EH (cell line): ENCODE data around the gene ZNRD2.

Experiments
- DNase-seq: peaks from one replicate; pipeline ENCODE4 v3.0.0-alpha.2; 2015; ENCODE audit warnings: low read depth

ZNRD2 gene

DNA sequence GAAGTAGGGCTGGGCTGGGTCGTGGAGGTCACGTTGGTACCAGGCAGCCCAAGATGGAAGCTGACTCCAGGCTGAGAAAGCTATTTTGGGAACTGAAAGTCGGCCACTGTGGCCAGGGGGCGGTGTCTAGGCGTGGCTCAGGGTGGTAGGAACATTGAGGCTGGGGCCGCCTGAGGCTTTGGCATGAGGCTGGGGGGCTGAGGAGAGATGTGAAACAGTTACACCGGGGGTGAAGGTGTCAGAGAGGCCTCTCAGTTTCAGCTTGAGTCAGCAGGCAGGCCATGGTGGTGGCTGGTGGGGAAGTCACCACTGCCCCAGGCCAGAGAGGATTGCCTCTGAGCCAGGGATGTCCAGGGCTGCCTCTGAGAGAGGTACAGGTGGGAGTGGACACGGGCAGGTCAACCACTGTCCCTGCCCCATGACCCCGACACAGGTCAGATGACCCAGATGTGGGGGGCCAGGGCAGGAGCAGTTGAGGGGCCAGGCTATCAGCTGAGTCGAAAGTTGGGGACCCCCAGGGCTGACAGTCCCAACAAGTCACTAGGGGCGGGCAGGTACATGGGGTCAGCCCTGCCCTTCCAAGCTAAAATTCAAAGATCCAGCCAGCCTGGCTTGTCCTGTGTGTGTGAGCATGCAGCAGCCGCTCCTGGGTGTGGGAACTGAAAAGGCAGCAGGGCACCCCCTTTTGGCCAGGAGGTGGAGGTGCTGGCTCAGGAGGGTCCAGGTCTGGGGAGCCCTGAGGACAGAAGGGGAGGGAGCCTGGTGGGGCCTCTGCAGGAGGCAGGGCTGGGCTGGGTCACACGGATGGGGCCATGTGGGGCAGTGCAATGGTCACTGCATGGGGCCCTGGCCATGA lies 18.1 kb downstream of the ZNRD2 start:
- peak; percentile 59 for DNase-seq

DNA sequence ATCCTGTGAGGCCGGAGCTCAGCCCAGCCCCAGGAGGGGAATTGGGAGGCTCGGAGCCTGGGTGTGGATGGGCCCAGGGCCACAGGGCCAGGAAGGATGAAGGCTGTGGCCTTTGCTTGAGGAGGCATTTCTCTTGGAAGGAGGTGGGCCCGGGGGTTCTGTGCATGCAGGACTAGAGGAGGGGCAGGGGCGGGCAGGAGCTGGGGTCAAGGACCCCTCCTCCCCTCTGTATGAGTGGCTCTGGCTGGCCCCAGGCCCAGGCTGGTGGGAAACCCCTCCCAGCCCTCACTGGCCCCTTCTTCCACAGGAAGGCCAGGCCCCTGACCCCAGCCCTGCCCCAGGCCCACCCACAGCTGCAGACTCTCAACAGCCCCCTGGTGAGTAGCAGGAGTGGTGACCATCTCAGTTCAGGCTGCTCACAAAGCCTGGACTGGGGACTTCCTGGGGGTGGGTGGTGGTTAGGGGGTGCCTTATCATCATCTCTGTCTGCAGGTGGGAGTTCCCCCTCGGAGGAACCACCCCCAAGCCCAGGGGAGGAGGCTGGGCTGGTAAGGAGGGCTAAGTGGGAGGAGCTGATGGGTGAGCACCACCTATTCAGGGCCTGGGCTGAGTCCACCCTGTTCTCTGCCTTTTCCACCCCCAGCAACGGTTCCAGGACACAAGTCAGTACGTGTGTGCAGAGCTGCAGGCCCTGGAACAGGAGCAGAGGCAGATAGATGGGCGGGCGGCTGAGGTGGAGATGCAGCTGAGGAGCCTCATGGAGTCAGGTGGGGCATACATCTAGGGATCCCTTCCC lies 19.4 kb downstream of the ZNRD2 start:
- DNase-seq: no peak

DNA sequence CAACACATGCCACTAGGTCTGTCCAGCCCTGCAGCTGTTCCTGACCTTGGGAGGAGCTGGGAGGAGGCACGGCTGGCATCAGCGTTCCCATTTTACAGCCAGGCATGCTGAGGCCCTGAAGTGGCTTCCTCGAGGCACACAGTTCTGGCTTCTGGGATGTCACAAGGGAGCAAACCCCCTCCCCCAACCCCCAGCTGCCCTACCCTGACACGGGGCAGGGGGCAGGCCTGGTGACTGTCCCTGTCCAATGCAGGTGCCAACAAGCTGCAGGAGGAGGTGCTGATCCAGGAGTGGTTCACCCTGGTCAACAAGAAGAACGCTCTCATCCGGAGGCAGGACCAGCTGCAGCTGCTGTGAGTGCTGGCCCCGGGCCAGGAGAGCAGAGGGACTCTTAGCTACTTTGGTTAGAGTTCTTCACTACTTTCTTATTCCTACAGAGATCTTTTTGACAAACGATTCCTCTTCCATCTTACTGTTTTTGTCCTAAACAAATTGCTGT lies 20.0 kb downstream of the ZNRD2 start:
- DNase-seq: peak; percentile 16

DNA sequence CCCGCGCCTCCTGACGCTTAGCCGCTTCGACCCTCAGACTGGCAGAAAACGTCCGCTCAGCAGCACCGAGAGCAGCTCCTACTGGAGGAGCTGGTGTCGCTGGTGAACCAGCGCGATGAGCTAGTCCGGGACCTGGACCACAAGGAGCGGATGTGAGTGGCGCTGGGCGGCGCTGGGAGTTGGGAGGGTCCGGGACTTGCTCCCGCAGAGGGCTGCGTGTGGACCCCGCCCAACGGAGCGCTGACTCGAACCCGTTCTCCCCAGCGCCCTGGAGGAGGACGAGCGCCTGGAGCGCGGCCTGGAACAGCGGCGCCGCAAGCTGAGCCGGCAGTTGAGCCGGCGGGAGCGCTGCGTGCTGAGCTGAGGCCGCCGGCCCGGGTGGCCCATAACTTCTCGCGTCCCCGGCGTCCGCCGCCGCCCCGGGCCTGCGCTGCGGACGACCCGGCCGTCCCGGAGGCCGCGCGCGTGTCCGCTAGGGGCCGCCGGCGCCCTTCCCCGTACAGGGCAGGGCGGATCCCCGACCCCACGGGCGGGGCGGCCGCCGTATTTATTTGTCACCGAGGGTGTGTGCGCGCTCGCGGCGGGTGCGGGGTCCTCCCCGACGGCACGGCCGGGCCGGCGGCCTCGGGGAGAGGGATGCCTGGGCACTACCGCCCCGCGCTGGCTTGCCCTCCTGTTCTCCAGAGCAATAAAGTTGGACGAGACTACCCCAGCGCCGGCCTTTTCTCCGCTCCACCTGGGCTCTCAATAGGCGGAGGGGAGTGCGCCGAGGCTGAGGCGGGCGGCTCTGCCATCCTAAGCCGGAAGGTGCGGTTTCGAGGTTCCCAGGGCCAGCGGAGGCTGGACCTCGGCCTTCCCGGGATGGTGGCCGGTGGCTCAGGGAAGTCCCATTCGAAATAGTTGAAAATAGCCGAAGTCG lies 21.9 kb downstream of the ZNRD2 start:
- DNase-seq: peak; percentile 58

DNA sequence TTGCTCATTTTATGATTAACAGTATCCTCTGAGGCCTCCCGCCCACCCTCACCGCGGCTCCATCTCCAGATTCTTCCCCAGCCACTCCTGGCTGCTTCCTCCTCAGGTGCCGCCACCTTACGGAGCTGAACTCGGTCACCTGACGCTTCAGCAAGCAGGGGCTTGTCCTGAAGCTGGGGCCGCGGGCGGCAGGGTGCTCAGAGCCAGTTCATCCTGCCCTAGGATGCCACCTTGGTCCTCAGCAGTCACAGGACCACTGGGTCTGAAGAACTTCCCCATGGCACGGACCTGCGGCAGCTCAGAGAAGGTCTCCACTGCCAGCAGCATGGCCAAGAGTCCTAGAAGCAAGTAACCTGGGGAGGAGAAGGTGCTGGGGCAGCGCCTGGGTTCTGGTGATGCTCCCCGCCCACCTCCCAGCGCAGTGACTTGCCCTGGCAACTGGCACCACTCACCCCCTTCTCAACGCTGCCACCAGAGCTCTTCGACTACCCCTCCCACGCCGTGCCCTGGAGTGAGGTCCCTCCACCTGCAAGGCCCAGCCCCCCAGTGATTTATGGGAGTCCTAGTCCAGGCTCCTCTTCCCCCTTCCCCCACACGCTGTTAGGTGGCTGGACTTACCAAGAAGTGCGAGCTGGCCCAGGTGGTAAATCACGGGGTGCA lies 22.7 kb downstream of the ZNRD2 start:
- DNase-seq: no peak

DNA sequence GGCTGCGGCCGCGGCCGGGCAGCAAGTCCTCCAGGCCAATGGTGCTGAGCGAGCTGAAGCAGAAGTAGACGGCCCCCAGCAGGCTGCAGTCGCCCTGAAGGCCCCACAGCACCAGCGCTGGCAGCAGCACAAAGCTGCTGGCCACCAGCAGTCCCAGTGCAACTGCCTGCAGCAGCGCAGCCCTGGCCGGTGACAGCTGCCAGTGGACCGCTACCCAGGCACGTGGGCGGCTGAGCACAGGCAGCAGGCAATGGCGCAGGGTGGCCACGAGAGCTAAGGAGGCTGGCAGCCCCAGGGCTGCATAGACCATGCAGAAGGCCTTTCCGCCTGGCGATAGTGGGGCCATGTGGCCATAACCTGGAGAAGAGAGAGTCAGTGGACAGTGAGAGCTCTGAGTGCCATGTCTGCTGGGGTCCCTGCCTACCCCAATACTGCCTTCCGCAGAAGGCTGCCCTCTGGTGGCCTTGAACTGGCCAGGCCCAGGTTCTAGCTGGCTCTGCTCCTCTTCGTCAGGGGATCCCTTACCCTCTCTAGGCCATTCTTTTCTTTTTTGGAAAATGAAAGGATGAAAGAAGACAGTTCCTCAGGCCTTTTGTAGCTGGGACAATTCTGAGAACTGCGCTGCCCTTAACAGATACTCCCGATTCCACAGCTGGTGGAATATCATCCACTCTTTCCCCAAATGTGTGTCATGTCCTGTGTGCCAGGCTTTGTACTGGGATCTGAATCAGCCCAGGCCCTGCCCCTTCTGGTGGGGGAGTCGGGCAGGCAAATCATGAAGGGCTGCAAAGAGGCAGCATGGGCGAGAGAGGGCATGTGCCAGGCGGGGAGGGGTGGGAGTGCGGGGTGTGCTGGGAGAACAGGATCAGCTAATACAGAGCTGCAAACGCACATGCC lies 23.5 kb downstream of the ZNRD2 start:
- peak; percentile 40 for DNase-seq

DNA sequence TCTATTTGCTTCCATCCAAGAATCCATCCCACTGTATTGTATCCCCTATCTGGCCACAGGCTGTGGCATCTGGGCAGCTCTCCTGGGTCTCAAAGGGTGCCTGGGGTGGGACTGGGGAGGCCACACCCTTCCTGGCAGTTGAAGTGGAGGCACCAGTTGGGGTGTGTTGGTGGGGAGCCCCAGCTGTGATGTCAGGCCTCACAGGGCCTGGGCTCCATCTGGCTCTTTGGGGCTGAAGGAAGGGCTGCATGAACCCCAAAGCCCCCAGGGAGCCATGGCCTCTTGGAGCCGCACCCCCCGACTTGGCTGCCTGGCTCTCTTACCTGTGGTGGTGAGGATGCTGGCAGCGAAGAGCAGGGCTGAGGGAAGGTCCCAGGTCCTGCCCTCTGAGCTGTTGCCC lies 24.9 kb downstream of the ZNRD2 start:
- no peak for DNase-seq

DNA sequence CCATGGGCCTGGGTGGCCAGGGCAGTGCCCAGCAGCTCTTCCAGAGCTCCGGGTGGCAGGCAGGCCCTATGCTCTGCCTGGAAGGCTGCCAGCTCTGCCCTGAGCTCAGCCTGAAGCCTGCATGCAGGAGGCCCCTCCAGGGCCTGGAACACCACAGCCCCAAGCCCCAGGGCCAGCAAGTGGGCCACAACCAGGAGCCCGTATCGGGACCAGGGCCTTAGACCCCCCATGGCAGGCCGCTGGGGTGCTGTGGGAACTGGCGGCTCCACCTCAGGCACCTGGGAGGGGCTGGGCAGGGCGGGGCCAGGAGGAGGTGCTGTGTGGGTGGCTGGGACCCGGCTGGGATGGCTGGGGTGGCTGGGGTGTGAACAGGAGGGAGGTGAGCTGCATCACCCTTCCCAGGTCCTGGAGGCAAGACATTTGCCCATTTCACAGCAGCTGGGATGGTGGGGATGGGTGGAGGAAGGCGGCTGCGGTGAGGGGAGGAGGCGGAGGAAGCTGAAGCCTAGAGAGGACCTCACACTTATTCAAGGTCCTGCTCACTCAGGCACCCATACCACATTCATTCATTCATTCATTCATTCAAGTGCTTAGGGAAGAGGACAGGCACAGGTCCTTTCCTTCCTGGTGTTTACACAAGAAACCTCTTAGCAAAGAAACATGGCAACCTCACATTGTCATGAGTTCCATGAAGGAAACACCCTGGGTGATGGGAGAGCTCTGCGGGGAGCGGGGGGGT lies 25.4 kb downstream of the ZNRD2 start, which contains the start of gene KCNK7:
TSS of gene KCNK7 (minus strand) at position 258 of the 739 bp plus-strand sequence. CDS start at position 230, 28 bp downstream.
- peak; percentile 31 for DNase-seq

DNA sequence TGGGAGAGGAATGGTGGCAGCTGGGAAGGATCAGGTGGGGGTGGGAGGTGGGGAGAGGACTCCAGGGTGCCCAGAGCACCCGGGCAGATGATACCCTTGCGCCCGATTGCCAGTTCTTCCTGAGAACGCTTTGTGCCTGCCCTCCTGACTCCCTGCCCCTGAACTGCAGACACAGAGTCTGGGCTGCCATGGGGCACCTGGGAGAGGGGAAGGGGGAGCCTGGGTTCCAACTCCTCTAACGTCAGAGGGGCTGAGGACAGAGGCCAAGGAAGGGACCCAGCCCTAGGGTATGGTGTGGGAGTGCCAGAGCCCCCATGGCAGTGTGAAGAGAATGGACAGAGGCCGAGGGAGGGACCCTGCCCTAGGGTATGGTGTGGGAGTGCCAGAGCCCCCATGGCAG lies 26.2 kb downstream of the ZNRD2 start:
- no peak for DNase-seq

DNA sequence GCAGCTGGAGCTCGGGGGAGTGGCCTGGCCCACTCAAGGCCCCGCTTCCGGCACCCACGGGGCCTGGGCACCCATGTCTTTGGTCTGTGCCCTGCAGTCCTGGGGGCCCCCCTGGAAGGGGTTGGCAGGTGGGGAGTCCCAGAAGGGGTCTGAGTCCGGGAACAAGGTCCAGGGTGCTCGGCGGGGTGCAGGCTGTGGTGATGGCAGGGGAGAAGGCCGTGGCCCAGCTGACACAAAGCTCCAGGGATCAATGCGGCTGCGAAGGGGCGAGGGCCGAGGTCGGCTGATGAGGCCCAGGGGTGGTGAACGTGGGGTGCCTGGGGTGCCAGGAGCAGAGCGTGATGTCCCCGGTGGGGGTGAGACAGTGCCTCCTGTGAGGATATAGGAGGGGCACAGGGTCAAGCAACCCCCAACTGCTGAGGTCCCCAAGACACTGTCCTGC lies 28.0 kb downstream of the ZNRD2 start:
- no peak for DNase-seq

DNA sequence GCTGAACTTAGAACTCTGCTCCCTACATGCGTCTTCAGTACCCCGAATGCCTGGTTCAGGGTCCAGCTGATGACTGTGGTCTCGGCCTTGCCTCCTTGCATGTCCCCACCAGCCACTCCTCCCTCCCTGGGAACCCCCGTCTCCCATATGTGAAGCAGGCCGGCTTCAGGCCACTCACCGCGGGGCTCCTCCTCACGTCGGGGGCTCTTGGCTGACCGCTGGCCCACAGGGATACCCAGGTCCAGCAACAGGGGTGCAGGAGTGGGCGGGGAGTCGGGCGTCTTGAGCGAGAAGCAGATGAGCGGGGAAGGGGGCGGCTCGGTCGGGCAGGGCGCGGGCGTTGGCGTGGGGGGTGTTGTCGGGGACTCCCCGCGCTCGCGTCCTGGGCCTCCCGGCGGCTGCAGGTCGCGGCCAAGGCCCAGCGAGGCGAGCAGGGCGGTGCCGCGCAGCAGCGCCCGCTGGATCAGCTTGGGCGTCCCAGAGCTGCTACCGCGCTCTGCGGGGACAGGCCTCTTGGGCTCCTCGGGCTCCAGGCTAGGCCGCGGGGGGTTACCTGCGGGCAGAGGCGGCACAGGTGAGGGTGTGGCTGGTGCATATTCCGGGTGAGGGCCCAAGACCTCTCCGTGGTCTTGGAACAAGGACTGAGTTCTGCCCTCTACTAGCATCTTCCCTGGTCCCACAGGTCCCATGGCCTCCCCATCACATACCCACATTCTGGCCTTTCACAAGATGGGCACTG lies 29.1 kb downstream of the ZNRD2 start:
- no peak for DNase-seq

DNA sequence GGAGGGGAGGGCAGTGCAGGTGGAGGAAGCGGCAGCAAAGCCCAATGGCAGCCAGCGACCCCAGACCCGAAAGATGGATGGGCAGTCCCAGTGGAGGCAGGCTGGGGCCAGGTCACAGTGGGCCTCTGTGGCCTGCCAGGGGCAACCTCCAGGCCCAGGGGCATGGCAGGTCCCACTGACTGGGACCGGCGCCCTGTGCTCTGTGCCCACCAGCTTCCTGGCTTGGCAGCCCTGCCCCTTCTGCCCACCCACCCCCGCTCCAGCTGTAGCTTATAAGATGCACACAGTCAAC lies 29.6 kb downstream of the ZNRD2 start:
- no peak for DNase-seq

DNA sequence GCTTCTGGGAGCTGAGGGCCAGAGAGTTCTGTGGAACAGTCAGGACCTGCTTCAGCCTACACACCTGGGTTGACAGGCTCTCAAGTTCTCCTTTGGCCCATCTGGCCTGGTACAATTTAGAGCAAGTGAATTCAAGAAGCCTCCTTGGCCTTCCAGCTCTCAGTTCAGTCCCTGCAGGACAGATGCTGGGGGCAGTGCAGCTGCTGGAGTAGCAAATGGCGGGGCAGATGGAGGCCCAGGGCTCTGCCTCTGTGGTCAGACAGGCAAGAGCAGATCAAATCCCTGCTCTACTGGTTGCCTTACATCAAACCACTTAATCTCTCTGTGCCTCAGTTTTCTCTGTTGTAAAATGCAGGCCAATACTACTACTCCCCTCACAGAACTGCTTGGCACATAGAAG lies 34.0 kb downstream of the ZNRD2 start:
- no peak for DNase-seq

DNA sequence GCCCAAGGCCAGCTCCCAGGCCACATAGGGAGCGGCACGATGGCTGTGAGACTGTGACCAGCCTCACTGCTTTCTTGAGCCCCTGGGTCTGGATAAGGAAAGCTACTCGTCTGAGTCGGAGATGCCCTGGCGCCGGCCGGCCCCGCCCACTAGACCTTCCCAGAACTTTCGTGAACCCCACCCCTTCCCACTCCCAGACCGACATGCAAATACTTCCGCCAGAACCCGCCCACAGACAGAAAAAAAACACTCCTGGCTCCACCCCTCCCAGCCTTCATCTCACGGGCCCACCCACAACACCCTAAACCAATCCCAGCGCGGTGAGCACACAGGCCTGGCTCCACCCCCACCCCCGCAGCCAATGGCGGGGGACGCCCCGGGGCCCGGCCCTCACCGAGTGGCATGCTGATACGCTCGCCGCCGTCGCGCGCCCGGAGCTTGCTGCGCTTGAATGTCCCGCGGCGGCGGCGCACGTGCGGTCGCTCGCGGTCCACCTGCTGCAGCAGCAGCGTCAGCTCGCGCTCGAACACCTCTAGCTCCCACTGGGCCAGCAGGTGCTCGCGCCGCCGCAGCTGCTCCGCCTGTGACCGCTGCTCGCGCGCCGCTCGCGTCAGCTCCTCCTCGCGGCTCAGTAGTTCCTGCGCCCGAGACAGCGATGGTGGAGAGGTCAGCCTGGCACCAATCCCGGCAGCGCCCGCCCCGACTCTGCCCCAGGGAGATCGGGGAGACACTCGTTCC lies 36.8 kb downstream of the ZNRD2 start:
- peak; percentile 98 for DNase-seq

DNA sequence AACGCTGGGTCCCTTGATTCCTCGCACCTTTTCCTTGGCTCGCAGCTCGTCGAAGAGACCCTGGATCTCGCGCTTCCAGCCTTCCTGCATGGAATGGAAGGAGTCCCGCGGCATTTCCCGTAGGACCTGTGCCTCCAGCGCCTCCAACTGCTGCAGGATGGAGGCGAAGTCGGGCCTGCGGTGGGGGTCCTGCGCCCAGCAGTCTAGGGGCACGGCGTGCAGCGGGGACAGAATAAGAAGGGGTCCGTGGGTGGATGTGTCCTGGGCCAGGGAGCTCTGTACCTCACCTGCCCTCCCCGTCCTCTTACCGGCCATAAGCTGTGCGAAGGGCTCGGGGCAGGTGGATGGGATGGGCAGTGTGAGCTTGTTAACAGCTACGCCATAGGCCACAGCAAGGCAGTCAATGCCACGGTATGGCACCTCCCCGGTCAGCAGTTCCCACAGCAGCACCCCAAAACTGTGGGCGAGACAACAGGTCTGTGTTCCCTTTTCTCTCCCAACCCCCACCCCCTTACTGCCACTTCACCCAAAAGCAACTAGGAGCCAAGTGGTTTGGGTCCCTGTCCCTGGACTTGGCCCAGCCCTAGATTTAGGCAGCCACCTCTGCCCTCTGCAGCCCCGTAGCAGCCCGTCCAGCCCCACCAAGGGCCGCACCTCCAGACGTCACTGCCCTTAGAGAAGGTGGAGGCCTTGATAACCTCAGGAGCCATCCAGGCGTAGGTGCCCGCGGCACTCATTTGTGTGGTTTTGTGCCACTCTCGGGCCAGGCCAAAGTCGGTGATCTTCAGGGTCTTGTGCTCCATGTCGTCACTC lies 37.5 kb downstream of the ZNRD2 start:
- no peak for DNase-seq

DNA sequence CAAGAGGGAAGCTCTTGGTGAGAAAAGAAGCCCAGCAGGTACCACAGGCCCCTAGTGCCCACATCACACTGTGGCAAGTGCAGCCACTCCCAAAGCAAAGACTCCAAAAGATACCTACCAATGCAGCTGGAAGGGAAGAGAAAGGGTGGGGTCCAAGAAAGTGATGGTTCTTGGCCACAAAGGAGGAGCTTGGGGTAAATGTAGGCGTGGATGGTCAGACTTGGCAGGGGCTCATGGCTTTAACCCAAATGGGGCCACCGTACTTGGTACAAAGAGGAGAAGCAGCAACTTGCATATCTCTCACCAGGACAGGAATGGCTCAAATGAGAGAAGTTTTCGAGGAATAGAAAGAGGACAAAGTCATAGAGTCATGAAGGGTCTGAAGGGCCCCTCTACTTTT lies 39.0 kb downstream of the ZNRD2 start:
- no peak for DNase-seq

DNA sequence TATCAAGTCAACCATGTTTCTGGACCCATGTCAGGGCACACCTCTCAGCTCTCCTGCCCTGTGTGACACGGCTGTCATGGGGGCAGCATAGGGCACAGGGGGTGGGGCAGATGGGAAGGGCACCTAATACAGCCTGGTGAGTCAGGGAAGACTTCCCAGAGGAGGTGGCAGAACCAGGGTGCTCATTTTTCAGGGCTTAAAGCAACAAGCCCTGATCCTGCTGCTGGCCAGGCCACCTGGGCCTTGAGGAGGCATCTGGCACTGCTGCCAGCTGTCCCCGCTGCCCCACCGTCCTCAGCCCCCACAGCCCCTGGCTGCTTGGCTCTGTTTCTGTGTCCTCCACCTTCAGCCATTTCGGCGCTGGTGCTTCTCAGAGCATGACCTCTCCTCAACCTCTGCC lies 39.4 kb downstream of the ZNRD2 start:
- DNase-seq: no peak
